ENCODE data around the gene ZNF205. TPM values are rescaled to one million over a fixed set of nuclear protein-coding genes. Genes with fewer than 3 reads are reported as not detected.

ZNF205 gene
- total RNA-seq, 1 donor from 2014 or later = 15.4 TPM

DNA sequence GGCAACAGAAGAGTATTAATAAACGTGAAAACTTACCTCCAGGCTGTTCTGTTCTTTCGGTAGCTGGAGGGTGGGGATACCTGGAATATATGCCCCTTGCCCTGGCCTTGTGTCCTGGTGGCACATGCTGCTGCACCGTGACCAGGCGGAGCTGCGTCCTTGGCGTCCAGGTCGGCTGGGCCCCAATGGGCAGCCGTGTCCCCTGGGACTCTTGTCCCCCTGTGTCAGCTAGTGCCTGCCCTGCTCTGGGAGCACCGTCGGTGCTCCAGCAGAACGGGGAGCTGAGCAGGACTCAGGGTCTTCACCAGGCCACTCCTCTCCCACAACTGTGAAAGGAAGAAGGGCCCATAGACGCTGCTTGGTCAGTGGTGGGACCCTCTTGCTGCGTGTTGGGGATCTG lies 30.4 kb downstream of the ZNF205 start:
- H3K4me1 ChIP-seq (ENCODE audit: insufficient read depth, low read length) = no peaks in the 10 kb centered on the region
- H3K9ac ChIP-seq (ENCODE audit: low read length) = no peak overlapping the region
- no peaks in the 10 kb centered on the region for H3K9me3 Mint-ChIP-seq (ENCODE audit: unreplicated experiment)
- no peak for FAIRE-seq
- no peak for TF ChIP-seq EZH2 (IDR thresholded peaks at IDR 0.05; ENCODE audit: insufficient read depth, low read length)
- TF ChIP-seq, protein P1, sequence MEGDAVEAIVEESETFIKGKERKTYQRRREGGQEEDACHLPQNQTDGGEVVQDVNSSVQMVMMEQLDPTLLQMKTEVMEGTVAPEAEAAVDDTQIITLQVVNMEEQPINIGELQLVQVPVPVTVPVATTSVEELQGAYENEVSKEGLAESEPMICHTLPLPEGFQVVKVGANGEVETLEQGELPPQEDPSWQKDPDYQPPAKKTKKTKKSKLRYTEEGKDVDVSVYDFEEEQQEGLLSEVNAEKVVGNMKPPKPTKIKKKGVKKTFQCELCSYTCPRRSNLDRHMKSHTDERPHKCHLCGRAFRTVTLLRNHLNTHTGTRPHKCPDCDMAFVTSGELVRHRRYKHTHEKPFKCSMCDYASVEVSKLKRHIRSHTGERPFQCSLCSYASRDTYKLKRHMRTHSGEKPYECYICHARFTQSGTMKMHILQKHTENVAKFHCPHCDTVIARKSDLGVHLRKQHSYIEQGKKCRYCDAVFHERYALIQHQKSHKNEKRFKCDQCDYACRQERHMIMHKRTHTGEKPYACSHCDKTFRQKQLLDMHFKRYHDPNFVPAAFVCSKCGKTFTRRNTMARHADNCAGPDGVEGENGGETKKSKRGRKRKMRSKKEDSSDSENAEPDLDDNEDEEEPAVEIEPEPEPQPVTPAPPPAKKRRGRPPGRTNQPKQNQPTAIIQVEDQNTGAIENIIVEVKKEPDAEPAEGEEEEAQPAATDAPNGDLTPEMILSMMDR (IDR thresholded peaks at IDR 0.05; ENCODE audit: insufficient read depth, low read depth, low read length) = no peak
- peaks cover 9% of the 10 kb centered on the region for H3K4me1 Mint-ChIP-seq (ENCODE audit: low read depth, unreplicated experiment)
- peaks cover 17% of the 10 kb centered on the region for H3K36me3 Mint-ChIP-seq (ENCODE audit: low read depth, unreplicated experiment)
- H3K4me3 Mint-ChIP-seq (ENCODE audit: unreplicated experiment) = no peak overlapping the region
- peaks cover 7% of the 10 kb centered on the region for H3K27me3 Mint-ChIP-seq (ENCODE audit: low read depth, unreplicated experiment)
- H3K27me3 ChIP-seq (ENCODE audit: insufficient read depth, low read length) = no peaks in the 10 kb centered on the region
- H2AFZ ChIP-seq (ENCODE audit: low read depth, low read length) = no peak overlapping the region
- H3K27ac ChIP-seq (ENCODE audit: low read depth, low read length) = no peak overlapping the region
- H3K27ac Mint-ChIP-seq (ENCODE audit: unreplicated experiment) = no peak overlapping the region
- H3K9me3 ChIP-seq (ENCODE audit: insufficient read depth, low read depth, low read length) = no peaks in the 10 kb centered on the region
- no peak overlapping the region for H3K4me3 ChIP-seq (ENCODE audit: insufficient read depth, low read depth, low read length)
- no peaks in the 10 kb centered on the region for H3K79me2 ChIP-seq (ENCODE audit: insufficient read depth, low read length)
- DNase-seq (ENCODE audit: low read depth) = no peak
- no peak overlapping the region for H3K4me2 ChIP-seq (ENCODE audit: low read length)
- H4K20me1 ChIP-seq (ENCODE audit: insufficient read depth, low read length) = no peaks in the 10 kb centered on the region
- no peaks in the 10 kb centered on the region for H3K36me3 ChIP-seq (ENCODE audit: insufficient read depth, low read length)

DNA sequence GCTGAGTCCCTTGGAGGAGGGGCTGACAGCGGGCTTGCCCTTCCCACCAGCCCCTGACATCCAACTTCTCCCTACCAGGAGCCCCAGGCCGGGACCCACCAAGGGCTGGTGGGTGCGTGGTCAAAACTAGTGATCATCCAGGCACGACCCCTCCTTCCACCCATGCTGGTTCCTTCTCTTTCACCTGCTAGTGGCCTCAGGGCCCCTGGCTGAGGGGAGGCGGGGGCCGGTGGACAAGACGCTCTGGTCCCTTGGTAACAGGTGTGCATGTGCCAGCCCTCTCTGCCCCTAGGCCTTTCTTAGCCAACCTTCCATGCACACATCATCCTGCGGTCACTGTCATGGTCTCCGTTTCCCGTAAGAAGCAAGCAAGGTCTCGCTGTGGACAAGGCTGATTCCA lies 30.8 kb downstream of the ZNF205 start:
- FAIRE-seq = no peak
- Histone ChIP-seq H3K79me2 (ENCODE audit: insufficient read depth, low read length) (no peaks in the 10 kb centered on the region), H3K9me3 (ENCODE audit: insufficient read depth, low read depth, low read length) (no peaks in the 10 kb centered on the region), H3K36me3 (ENCODE audit: insufficient read depth, low read length) (no peaks in the 10 kb centered on the region), H2AFZ (ENCODE audit: low read depth, low read length) (no peak overlapping the region), H3K27ac (ENCODE audit: low read depth, low read length) (no peak overlapping the region), H3K4me3 (ENCODE audit: insufficient read depth, low read depth, low read length) (no peak overlapping the region), H3K27me3 (ENCODE audit: insufficient read depth, low read length) (no peaks in the 10 kb centered on the region), H3K4me1 (ENCODE audit: insufficient read depth, low read length) (no peaks in the 10 kb centered on the region), H3K4me2 (ENCODE audit: low read length) (no peak overlapping the region), H3K9ac (ENCODE audit: low read length) (no peak overlapping the region), H4K20me1 (ENCODE audit: insufficient read depth, low read length) (no peaks in the 10 kb centered on the region)
- no peak overlapping the region for H3K27ac Mint-ChIP-seq (ENCODE audit: unreplicated experiment)
- TF ChIP-seq, protein P1 (IDR thresholded peaks at IDR 0.05; ENCODE audit: insufficient read depth, low read depth, low read length) = no peak
- no peak for TF ChIP-seq EZH2 (IDR thresholded peaks at IDR 0.05; ENCODE audit: insufficient read depth, low read length)
- no peak for DNase-seq (ENCODE audit: low read depth)
- peak overlapping the region; percentile 36 for H3K4me3 Mint-ChIP-seq (ENCODE audit: unreplicated experiment)
- peaks cover 7% of the 10 kb centered on the region for H3K27me3 Mint-ChIP-seq (ENCODE audit: low read depth, unreplicated experiment)
- peaks cover 9% of the 10 kb centered on the region for H3K4me1 Mint-ChIP-seq (ENCODE audit: low read depth, unreplicated experiment)
- no peaks in the 10 kb centered on the region for H3K9me3 Mint-ChIP-seq (ENCODE audit: unreplicated experiment)
- peaks cover 14% of the 10 kb centered on the region for H3K36me3 Mint-ChIP-seq (ENCODE audit: low read depth, unreplicated experiment)

DNA sequence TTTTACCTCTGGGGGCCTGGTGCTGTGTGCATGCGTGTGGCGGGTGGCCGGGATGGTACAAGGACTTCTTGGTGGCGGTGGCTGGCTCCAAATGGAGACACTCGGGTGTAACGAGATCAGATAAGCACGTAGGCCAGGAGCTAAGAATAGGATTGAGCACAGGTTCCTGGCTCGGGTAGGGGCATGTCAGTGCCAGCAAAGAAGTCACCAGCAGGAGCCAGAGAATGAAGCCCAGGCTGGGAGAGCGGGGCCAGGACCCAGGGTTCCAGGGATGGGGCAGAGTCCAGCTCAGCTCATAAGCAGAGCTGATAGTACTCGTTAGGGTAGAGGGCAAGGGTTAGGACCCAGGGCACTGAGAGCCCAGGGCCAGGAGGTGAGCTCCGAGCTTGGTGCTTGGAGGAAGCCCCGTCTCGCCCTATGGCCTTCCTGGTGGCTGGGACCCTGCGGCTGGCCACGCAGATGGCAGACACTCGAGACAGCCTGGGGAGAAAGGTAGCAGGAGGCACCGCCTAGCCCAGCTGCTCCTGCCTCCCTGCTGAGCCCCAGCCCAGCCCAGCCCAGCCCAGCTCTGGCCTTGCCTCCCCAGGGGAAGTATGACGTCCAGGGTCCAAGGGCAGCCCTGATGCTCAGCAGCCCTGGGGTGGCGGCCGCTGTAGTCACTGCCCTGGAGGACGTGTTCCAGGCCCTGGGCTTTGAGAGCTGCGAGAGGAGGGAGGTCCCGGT lies 31.4 kb downstream of the ZNF205 start:
- no peaks in the 10 kb centered on the region for H3K27me3 ChIP-seq (ENCODE audit: insufficient read depth, low read length)
- no peak for TF ChIP-seq EZH2 (IDR thresholded peaks at IDR 0.05; ENCODE audit: insufficient read depth, low read length)
- TF ChIP-seq, protein P1 (IDR thresholded peaks at IDR 0.05; ENCODE audit: insufficient read depth, low read depth, low read length) = no peak
- Mint-ChIP-seq H3K36me3 (ENCODE audit: low read depth, unreplicated experiment) (peaks cover 14% of the 10 kb centered on the region), H3K4me1 (ENCODE audit: low read depth, unreplicated experiment) (peaks cover 8% of the 10 kb centered on the region), H3K27me3 (ENCODE audit: low read depth, unreplicated experiment) (peaks cover 7% of the 10 kb centered on the region), H3K4me3 (ENCODE audit: unreplicated experiment) (peak overlapping the region; percentile 36), H3K9me3 (ENCODE audit: unreplicated experiment) (no peaks in the 10 kb centered on the region), H3K27ac (ENCODE audit: unreplicated experiment) (no peak overlapping the region)
- no peaks in the 10 kb centered on the region for H3K9me3 ChIP-seq (ENCODE audit: insufficient read depth, low read depth, low read length)
- DNase-seq (ENCODE audit: low read depth) (no peak), FAIRE-seq (no peak)
- no peak overlapping the region for H2AFZ ChIP-seq (ENCODE audit: low read depth, low read length)
- no peak overlapping the region for H3K4me2 ChIP-seq (ENCODE audit: low read length)
- no peaks in the 10 kb centered on the region for H4K20me1 ChIP-seq (ENCODE audit: insufficient read depth, low read length)
- H3K36me3 ChIP-seq (ENCODE audit: insufficient read depth, low read length) = no peaks in the 10 kb centered on the region
- H3K9ac ChIP-seq (ENCODE audit: low read length) = no peak overlapping the region
- H3K27ac ChIP-seq (ENCODE audit: low read depth, low read length) = no peak overlapping the region
- no peaks in the 10 kb centered on the region for H3K79me2 ChIP-seq (ENCODE audit: insufficient read depth, low read length)
- H3K4me3 ChIP-seq (ENCODE audit: insufficient read depth, low read depth, low read length) = no peak overlapping the region
- no peaks in the 10 kb centered on the region for H3K4me1 ChIP-seq (ENCODE audit: insufficient read depth, low read length)
